GM19468 (cell line): ENCODE results near the gene CACYBP.

Experiments used
- ATAC-seq: cut with Tn5 transposase; IDR thresholded peaks from one replicate; pipeline ENCODE4 v1.9.1; 2021; ENCODE audit warnings: mild to moderate bottlenecking, moderate library complexity, moderate number of reproducible peaks; ENCODE audit not compliant: unreplicated experiment; ENCODE audit errors: extremely low read depth

CACYBP gene

DNA sequence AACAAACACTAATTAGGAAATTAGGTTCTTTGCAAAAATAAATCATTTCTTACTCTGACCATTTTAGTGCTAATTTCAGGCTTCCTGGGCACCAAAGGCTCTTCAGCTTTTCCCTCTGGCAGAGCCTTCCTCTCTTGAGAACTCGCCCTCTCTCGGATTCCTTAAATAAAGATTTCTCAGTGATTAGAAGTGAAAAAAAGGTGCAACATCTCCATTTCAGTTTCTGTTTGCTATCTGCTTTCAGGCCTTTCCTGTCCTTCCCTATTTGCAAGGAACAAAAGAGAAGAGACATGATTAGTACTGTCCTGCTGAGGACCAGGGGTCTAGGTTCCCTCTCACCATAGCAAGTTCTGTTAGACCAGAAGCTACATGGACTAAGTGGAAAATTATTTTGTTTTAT, 27.8 kb upstream of the CACYBP start:
- no peak for ATAC-seq

DNA sequence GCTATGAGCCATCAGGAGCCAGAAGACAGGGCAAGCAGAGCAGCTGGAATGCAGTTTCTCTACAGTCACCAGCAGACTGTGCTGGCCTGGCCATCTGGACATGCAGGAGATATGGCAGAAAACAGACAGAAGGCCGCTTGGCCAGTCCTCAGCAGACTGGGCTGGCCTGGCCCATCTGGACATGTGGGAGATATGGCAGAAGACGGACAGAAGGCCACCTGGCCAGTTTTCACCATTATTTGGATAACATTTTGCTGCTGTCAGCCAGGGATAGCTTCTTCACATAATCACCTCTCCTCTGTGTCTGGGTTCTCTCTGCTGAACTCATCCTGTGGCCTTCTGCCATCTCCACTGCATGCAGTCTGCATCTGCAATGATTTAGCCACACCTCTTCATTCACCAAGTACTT, 25.0 kb upstream of the CACYBP start:
- ATAC-seq = no peak

DNA sequence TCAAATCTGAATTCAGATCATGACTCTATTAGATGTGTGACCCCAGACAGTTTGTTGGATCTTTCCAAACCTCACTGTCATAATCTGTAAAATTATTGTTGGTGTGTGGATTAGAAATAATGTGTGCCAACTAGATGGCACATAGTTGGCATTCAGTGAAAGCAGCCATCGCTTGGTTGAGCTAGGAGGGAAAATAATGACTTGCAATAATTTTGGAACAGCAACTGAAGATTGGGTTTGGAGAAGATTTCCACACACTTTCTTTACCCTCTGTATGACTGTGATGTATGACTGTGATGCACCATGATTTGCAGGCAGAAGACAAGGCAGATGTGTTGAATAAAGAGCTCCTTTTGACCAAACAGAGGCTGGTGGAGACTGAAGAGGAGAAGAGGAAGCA, 24.0 kb upstream of the CACYBP start:
- no peak for ATAC-seq

DNA sequence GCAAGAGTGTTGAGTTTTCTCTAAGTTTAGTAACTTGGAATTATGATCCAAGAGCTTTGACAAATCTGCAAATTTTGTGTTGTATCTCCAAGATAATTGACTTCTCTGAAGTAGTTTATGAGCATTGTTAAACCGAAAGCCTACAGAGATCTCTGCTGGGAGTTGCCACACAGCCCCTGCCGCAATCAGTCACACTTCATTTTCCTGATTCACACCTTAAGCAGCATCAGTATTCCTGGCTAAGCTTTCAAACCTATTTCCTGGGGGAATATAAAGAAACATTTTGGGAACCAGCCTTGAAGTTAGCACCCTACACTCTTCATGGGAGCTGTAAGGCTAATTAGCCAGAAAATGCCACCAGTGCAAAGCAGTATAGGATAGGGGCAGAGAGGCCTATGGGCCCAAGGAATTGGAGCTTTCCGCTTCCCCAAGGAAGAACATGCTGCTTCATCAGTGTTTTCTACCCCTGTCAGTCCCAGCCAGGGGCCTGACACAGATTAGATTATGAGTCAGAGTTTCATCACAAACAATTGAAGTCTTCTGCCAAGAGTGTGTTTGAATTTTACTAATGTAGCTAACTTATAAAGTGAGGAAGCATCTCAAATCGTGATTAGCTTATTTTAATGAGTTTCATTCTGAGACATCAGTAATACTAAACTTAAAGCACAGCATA, 23.2 kb upstream of the CACYBP start:
- ATAC-seq = no peak

DNA sequence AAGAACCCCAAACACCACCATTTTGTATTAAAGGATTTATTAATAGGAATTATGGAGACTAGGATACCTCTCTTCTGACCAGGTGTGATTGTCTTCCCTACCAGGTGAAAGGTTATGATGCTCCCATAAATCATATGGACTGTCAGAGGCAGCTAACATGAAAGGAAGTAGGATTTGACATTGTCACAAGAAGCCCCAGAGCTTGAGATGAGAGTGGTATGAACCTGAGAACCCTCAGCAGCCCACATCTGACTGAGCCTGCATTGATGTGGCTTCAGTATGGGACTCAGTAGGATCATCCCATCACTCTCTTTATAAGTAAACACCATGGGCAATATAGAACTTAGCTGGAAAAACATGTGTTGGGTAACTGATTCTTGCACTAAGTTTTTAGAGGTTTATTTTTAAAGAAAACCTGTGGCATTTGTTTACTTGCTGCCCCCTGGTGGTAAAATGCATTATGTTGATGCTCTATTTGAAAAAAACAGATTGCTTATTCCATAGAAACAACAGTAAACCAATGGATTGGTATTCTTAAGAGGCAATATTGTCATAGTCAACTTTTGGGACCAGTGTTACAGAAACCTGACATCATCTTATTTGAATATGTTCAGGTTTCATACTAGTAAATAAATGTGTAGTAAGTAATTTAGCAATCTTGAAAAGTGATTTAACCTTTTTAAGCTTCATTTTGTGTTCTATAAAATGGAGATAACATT, 16.6 kb upstream of the CACYBP start:
- ATAC-seq = no peak

DNA sequence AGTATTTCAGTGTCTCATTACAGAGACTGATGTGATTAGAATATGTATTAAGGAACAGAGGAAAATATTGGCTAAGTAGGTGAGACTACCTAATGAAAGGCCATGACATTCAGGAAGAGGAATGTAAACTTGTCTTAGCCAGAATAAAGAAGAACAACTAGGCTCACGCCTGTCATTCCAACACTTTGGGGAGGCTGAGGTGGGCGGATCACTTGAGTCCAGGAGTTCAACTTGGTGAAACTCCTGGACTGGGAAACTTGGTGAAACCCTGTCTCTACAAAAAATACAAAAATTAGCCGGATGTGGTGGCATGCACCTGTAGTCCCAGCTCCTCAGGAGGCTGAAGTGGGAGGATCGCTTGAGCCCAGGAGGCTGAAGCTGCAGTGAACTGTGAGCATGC, 14.8 kb upstream of the CACYBP start:
- ATAC-seq = no peak

DNA sequence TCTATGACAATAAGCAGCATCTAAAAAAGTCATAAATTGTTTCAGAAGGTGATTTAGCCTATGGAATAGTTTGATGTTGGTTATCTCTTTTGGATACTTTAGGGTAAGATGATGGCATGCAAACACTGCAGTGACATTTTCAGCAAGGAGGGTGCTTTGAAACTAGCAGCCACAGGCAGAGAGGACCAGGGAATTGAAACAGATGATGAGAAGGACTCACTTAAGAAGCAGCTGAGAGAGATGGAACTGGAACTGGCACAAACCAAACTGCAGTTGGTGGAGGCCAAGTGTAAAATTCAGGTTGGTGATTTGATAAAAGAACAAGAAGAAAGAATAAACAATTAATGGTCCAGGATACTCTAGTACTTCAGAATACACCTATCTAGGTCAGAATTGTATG, 11.2 kb upstream of the CACYBP start:
- no peak for ATAC-seq

DNA sequence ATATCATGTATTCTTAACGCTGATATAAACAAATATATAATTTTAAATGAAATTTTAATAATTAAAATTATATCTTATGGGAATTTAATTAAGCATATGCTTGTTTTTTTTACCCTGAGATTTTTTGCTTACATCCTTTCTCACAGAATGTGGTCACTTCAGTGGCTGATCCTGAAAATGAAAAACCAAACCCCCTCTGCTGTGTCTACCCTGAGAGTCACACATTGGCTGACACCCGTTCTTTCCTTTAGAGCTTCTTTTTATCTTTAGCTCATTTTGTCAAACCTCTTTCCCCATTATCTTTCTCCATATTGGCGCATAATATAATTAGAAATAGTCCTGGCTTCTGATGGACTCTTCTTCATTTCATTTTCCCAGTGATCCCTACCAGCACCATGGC, 10.8 kb upstream of the CACYBP start:
- no peak for ATAC-seq

DNA sequence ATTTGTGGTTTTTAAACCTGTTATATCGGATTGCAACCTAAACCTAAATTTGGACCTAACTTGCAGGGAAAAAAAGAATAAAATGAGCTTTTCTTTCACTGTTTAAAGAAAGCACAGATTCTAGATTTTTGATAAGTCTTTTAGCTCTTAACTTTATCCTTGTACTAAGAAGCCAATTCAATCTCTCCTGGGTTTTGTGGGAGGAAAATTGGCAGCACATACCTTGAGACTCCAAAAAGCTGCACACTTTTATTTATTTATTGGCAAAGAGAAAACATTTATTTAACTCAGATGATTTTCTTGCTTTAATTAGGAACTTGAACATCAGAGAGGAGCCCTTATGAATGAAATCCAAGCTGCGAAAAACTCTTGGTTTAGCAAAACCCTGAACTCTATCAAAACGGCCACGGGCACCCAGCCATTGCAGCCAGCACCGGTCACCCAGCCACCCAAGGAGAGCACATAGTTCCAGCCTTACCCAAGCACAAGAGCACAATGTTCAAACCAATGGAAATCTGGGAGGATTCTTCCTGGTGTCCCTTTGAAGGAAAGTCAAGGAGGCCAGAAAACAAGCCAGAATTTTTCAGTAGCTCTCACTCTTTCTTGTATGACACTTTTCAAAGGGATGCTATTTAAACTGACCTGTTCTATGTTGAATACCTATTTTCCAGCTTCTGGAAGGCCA, 10.1 kb upstream of the CACYBP start:
- ATAC-seq = no peak

DNA sequence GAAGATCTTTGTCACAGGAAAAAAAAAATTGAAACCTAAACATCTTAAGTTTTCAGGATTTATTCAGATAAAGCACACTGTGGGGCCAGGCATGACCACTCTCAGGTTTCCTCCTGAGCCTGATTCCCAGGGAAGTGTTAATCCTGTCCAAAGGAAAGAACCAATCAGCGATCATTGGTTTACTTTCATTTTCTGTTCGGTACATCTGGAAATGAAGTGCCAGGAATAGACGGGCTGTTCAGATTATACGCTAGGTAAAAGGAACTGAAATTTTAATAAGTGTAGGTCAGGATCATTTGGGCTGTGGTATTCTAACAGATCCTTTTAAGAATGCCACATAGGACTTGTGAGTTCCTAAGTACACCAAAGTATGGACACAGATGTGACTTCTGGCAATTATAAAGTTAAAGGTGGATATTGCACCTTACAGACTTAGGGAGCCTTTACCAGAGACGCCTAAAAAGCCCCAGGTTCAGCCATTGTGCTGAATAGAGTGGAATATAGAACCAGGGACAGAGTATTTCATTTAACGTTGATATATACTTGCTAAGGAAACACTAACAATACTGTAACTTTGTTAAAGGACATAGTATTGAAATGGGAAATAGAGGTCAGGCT, 9.3 kb upstream of the CACYBP start:
- ATAC-seq = no peak

DNA sequence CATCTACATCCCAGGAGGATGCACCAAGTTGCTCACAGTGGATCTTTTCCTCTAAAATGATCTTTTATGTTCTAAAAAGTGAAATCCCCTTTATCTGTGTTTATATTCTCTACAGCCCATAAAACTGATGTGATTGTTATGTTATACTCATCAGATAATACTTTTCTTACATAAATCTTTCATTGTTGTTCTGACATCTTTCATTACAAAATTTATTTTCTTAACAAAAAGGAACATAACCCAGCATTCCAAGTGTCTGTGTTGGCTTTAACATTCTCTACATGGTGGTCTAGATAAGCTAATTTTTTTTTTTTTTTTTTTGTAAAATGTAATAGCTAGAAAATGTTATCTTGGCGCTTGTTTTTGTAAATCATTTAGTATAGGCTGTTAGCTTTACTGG, 8.3 kb upstream of the CACYBP start:
- no peak for ATAC-seq

DNA sequence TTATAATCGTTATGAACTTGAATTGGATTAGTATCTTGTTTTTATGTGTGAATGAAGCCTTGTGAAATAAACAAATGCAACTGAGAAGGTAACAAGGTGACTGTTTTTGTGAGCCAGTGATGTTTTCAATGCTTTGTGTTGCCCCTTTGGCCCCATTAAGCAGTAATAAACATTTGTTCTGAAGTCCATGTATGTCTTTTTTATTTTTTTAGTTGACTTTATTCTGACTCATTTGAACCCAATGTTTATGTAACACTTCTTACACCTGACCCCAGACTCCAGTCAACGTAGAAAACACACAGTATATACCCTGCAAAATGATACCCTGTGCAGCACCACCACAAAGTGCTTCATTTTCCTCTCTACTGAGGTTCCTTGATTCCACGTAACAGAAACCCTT, 4.6 kb upstream of the CACYBP start:
- no peak for ATAC-seq

DNA sequence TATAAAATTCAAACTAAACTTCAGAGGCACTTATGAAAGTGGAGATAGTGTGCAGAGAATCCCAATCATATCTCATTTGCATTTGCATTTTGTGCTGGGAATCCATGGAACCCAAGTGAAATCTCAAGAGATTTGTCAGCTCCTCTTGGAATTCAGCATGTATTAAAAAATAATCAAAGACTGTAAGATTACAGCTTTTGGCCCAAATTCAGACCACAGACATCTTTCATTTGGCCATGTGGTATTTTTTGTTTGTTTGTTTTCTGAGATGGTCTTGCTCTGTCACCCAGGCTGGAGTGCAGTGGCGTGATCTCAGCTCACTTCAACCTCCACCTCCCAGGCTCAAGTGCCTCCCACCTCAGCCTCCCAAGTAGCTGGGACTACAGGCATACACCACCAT, 3.8 kb upstream of the CACYBP start:
- no peak for ATAC-seq

DNA sequence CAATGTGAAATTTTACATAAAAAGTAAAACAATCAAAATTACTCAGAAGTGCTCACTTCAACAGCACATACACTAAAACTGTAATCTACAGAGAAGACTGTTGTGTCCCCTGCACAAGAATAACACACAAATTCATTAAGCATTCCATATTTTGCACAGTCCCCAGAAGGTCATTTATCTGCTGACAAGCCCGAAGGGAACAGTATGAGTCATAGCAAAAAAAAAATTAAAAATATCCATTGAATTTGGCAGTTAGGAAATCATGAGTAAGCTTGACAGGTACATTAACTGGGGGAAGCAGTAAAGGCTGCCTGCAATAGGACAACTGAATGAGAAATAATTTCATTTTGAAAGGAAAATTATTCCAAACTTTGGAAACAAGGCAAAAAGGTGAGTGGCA, 3.3 kb upstream of the CACYBP start:
- ATAC-seq = no peak

DNA sequence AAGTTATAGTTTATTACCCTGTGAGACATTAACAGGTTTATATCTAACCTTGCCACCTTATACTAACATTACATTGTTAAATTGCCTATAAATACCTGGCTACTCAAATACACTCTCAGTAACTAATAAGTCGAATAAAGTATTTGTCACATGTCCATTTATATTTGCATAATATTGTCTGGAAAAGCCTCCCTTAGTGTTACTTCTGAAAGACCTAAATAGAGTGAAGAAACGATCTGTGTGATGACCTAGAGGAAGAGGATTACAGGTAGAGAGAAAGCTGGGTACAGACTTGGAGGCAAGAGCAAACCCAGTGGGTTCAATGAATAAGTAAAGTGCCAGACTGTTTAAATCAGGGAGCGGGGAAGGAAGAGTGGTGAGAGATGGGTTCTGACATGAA, 2.7 kb upstream of the CACYBP start:
- no peak for ATAC-seq

DNA sequence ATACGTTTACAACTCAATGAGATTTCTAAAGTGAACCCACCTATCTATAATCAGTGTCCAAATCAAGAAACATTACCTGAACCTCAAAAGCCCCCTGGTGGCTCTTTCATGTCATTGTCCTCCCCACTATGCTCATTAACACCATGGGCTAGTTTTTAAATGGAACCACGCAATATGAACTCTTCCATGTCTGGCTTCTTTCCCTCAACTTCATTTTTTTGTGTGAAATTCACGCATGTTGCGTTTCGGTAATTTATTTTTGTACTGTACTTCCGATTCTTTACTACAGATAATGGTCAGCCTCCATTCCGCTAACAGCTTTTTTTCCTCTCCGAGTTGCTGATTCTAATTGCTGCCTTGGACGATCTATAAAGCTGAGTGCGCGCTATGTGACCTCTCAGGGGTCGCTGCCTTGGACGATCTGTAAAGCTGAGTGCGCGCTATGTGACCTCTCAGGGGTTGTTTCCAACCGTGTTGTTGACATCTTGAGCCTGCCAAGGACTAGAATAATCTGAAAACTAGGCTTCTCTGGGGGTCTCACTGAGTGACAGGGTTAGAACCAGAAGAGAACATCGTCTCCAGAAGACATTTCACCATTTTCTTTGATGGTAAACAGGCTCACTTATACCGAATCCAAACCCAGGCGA, 1.1 kb upstream of the CACYBP start:
- no peak for ATAC-seq

DNA sequence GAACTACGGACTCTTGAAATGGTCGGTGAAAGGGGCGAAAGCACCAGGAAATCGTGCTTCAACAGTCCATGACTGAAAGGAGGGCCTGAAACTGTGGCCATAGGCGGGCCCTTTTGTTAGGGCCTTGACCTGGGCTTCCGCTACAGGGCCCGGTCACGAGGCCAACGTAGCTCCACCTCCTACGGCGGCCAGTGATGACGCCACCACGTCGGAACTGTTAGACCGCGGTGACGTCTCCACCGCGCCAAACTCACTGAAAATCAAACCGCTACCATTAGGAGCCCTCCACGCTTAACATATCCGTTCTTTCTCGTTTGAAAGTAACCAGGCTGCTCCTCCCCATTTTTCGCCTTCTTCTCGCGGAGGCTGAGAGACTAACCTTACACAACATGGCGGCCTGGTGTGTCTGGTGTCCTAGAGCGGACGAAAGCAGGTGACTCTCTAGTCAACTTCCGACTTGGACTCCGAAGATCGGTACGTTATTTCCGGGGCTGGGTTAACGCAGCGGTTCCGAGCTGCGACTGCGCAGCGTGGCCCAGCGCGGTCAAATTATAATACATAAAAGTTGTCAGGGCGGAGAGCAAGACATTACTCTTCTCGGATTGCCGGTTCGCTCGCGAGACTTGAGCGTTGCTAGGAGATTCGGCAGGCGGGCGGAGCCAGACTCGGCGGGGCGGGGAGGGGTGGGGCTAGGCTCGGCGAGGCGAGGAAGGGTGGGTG, 371 bp upstream of the CACYBP start:
- peak; percentile 82 for ATAC-seq

DNA sequence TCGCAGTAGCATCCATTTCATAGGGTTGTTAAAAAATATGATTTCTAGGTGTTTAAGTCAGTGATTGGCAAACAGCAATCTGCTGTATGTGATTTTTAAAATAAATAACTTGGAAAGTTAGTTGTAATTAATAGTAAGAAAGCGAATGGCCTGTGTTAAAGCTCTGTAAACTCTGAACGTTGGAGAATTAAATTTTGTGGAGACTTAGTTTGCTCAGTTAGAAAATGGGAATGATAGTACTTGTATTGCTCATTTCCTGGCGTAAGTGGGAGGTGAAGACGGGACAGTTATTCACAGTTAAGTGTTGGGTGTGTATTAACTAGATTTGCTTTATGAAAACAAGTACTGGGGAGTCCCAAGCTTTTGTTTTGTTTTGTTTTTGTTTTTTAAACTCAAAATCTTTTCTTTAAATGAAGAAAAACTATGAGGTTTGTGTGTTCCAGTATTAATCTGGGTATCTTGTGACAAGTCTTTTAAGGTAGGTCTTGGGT, 995 bp downstream of the CACYBP start:
- ATAC-seq = no peak

DNA sequence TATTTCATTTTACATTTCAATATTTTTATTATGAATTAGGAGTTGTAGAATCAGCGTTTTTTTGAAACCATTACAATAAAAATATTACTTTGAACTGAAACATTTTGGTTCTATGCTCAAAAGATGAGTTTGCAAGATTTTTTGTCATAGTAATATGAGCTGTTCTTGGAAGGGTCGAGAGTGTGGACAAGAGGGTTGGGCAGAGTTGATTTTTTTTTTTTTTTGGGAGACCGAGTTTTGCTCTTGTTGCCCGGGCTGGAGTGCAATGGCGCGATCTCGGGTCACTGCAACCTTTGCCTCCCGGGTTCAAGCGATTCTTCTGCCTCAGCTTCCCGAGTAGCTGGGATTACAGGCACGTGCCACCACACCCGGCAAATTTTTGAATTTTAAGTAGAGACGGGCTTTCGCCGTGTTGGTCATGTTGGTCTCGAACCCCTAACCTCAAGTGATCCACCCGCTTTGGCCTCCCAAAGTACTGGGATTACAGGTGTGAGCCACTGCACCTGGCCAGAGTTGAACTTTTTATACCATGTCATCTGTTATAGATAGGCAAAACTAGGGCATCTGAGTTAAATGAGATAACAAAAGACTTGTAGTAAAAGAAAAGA, 3.3 kb downstream of the CACYBP start:
- no peak for ATAC-seq
